IMR-90 (cell line): ENCODE data around the gene CLCN4. TPM values are rescaled to one million over a fixed set of nuclear protein-coding genes. Genes with fewer than 3 reads are reported as not detected.

Experiments
- ATAC-seq: fragments of 200-7000 bp; cut with Tn5 transposase; 2 replicates; pipeline ENCODE4 v1.9.1; 2020; ENCODE audit warnings: low read depth, mild to moderate bottlenecking, moderate library complexity
- BruUV-seq: library from RNA; stranded (reverse); fragments of 400-500 nt; replicated peaks from 2 replicates; lab custom pipeline; 2021; lab: Mats Ljungman, UMichigan
- CTCF ChIA-PET: fragments of 300-600 bp; formaldehyde crosslinking; extraction: SDS; loops from one replicate; lab custom pipeline; 2021; ENCODE audit warnings: antibody characterized with exemption; lab: Yijun Ruan, JAX
- POLR2A ChIA-PET: fragments of 300-600 bp; sonication (Branson Sonifier 250); formaldehyde crosslinking; loops from one replicate; lab custom pipeline; 2022; ENCODE audit warnings: antibody characterized with exemption; ENCODE audit not compliant: unreplicated experiment; lab: Charles Lee
- DNase-seq: peaks from one replicate; pipeline ENCODE4 v3.0.0; 2013
- H2AFZ ChIP-seq: replicated peaks from 2 replicates; pipeline ENCODE3; 2013; ENCODE audit warnings: low read length, mild to moderate bottlenecking; ENCODE audit not compliant: poor library complexity
- H2AK5ac ChIP-seq: 2 replicates; pipeline ENCODE4 v1.6.1; 2013; ENCODE audit warnings: low read depth, low read length, inconsistent platforms
- H2AK9ac ChIP-seq: replicated peaks from 2 replicates; pipeline ENCODE3; 2013; ENCODE audit warnings: mild to moderate bottlenecking, low read depth, low read length, moderate library complexity; ENCODE audit not compliant: poor library complexity
- H2BK120ac ChIP-seq: 2 replicates; pipeline ENCODE4 v1.6.1; 2013; ENCODE audit warnings: low read depth, low read length, inconsistent platforms
- H2BK15ac ChIP-seq: 3 replicates; pipeline ENCODE4 v1.6.1; 2013; ENCODE audit warnings: low read depth, low read length, inconsistent platforms
- H2BK20ac ChIP-seq: 2 replicates; pipeline ENCODE4 v1.6.1; 2013; ENCODE audit warnings: low read depth, mild to moderate bottlenecking, inconsistent platforms, low read length, moderate library complexity
- H2BK5ac ChIP-seq: 2 replicates; pipeline ENCODE4 v1.6.1; 2013; ENCODE audit warnings: mild to moderate bottlenecking, low read depth, low read length, inconsistent platforms; ENCODE audit not compliant: poor library complexity, severe bottlenecking
- H3K14ac ChIP-seq: replicated peaks from 2 replicates; pipeline ENCODE4 v1.6.1; 2013; ENCODE audit warnings: low read depth, low read length, inconsistent platforms
- H3K18ac ChIP-seq: 2 replicates; pipeline ENCODE4 v1.6.1; 2013; ENCODE audit warnings: low read depth, low read length, control low read depth
- H3K23ac ChIP-seq: 2 replicates; pipeline ENCODE4 v1.6.1; 2013; ENCODE audit warnings: low read depth, low read length, inconsistent platforms
- H3K27ac ChIP-seq: 2 replicates; pipeline ENCODE4 v1.5.1; 2013; ENCODE audit warnings: mild to moderate bottlenecking, control low read depth, low read length; ENCODE audit not compliant: insufficient read depth
- H3K27me3 ChIP-seq: 2 replicates; pipeline ENCODE4 v1.6.1; 2013; ENCODE audit warnings: low read length; ENCODE audit not compliant: control insufficient read depth, insufficient read depth
- H3K36me3 ChIP-seq: 2 replicates; pipeline ENCODE4 v1.6.1; 2013; ENCODE audit warnings: low read length, mixed read lengths; ENCODE audit not compliant: control insufficient read depth, insufficient read depth
- H3K4ac ChIP-seq: 2 replicates; pipeline ENCODE4 v1.6.1; 2013; ENCODE audit warnings: low read depth, low read length, inconsistent platforms
- H3K4me1 ChIP-seq: 2 replicates; pipeline ENCODE4 v1.6.1; 2013; ENCODE audit warnings: low read length, mixed read lengths; ENCODE audit not compliant: control insufficient read depth, insufficient read depth
- H3K4me2 ChIP-seq: 2 replicates; pipeline ENCODE4 v1.6.1; 2013; ENCODE audit warnings: low read depth, mild to moderate bottlenecking, control low read depth, low read length, moderate library complexity
- H3K4me3 ChIP-seq: 2 replicates; pipeline ENCODE4 v1.5.1; 2013; ENCODE audit warnings: low read depth, mild to moderate bottlenecking, control low read depth, low read length, moderate library complexity; ENCODE audit not compliant: insufficient read depth
- H3K56ac ChIP-seq: 2 replicates; pipeline ENCODE4 v1.6.1; 2013; ENCODE audit warnings: low read length, inconsistent platforms; ENCODE audit not compliant: insufficient read depth; ENCODE audit errors: extremely low read depth
- H3K79me1 ChIP-seq, 2 experiments: 2 replicates each; pipeline ENCODE4 v1.6.1; 2013; ENCODE audit warnings: low read length in 2 of 2, inconsistent platforms in 1 of 2, low read depth in 1 of 2
- H3K9ac ChIP-seq: 2 replicates; pipeline ENCODE4 v1.6.1; 2013; ENCODE audit warnings: low read depth, low read length, control low read depth
- H3K9me1 ChIP-seq: 2 replicates; pipeline ENCODE4 v1.6.1; 2013; ENCODE audit warnings: low read length, inconsistent platforms; ENCODE audit not compliant: insufficient read depth
- H3K9me3 ChIP-seq: 2 replicates; pipeline ENCODE4 v1.6.1; 2013; ENCODE audit warnings: low read length; ENCODE audit not compliant: control insufficient read depth, insufficient read depth
- H4K20me1 ChIP-seq: 2 replicates; pipeline ENCODE4 v1.6.1; 2013; ENCODE audit warnings: low read length, inconsistent platforms; ENCODE audit not compliant: insufficient read depth
- H4K5ac ChIP-seq: 2 replicates; pipeline ENCODE4 v1.6.1; 2013; ENCODE audit warnings: mild to moderate bottlenecking, low read depth, low read length, control low read depth
- H4K8ac ChIP-seq, 2 experiments: 2 replicates each; pipeline ENCODE4 v1.6.1; 2013; ENCODE audit warnings: low read depth in 2 of 2, low read length in 2 of 2, control low read depth in 1 of 2, inconsistent platforms in 1 of 2
- H4K91ac ChIP-seq: 2 replicates; pipeline ENCODE4 v1.6.1; 2013; ENCODE audit warnings: low read depth, low read length, inconsistent platforms; ENCODE audit not compliant: insufficient read depth
- MAFK ChIP-seq: IDR thresholded peaks from 2 replicates; pipeline ENCODE4 v1.6.1; 2012; ENCODE audit warnings: low read depth, low read length, improper control_type of control experiment
- POLR2A ChIP-seq: IDR thresholded peaks from 2 replicates; pipeline ENCODE4 v1.6.1; 2012; ENCODE audit warnings: mild to moderate bottlenecking, low read depth, low read length
- RFX5 ChIP-seq: IDR thresholded peaks from 2 replicates; pipeline ENCODE4 v1.8.0; 2012; ENCODE audit warnings: low read depth, mild to moderate bottlenecking, low read length, moderate library complexity
- SMC3 ChIP-seq: fragments of 150-350 bp; IDR thresholded peaks from 2 replicates; pipeline ENCODE4 v1.6.1; 2016; ENCODE audit warnings: low read depth, mild to moderate bottlenecking, antibody characterized with exemption, low read length, moderate library complexity
- WGBS, 2 experiments: methylation state at CpG; one replicate each; pipeline versions ENCODE4 v1.1.5 to v1.1.7; 2013; ENCODE audit warnings: missing lambda C conversion rate in 2 of 2; ENCODE audit not compliant: insufficient read length in 1 of 2; ENCODE audit errors: extremely low coverage in 2 of 2; 5-methylcytosine and 5-hydroxymethylcytosine counted together
- dilution Hi-C: fragments of 300-500 bp; cut with HindIII; formaldehyde crosslinking; loops from one replicate; pipeline ENCODE4 v1.14.3; 2018; ENCODE audit warnings: low sequenced_read_pairs; ENCODE audit not compliant: unreplicated experiment
- in situ Hi-C: fragments of 300-500 bp; cut with MboI; formaldehyde crosslinking; loops from 3 replicates; pipeline ENCODE4 v1.14.3; 2019; ENCODE audit warnings: low sequenced_read_pairs, inconsistent platforms, mixed read lengths
- intact Hi-C: fragments of 100-400 bp; cut with micrococcal nuclease; formaldehyde crosslinking; loops from 2 replicates; pipeline ENCODE4 v1.10.0; 2022
- polyA plus RNA-seq, 3 experiments: library from polyadenylated mRNA; depleted of rRNA; stranded (reverse); fragments of >200 nt; gene quantifications; 2 replicates each; pipeline ENCODE4 v1.2.3, GENCODE V29; 2012; ENCODE audit warnings: low replicate concordance in 1 of 3
- total RNA-seq: library from RNA; depleted of rRNA; stranded (reverse); fragments of >200 nt; gene quantifications from 2 replicates; pipeline ENCODE4 v1.2.3, GENCODE V29; 2012

CLCN4 gene
- total and polyA plus RNA-seq, 2 of the 4 experiments (the other 2 are of a cell fraction), result 2.2 to 4.5 TPM

- no CpG with 5 or more reads among the region's 1 CpG for WGBS, 2 experiments
- DNase-seq (no peak), ATAC-seq (no peak)
- dilution Hi-C loops (no loop called here), in situ Hi-C loops (no loop called here), intact Hi-C loops (no loop called here)
- H4K8ac ChIP-seq, result no peak overlapping the region
- H2AFZ ChIP-seq, result no peak overlapping the region
- H3K27ac ChIP-seq, result no peak overlapping the region
- TF ChIP-seq MAFK (no peak), SMC3 (no peak), RFX5 (no peak), POLR2A (no peak)
- POLR2A ChIA-PET, result no interaction called here
- no peak overlapping the region for H2AK5ac ChIP-seq
- H4K5ac ChIP-seq, result no peak overlapping the region
- no peak overlapping the region for H2BK5ac ChIP-seq
- CTCF ChIA-PET, result no interaction called here
- H2BK120ac ChIP-seq, result no peak overlapping the region
- no peaks in the 10 kb centered on the region; the same call in 1 of the 2 replicates for H3K27me3 ChIP-seq
- no peak overlapping the region for H3K9ac ChIP-seq
- no peak overlapping the region for H4K91ac ChIP-seq
- H3K9me3 ChIP-seq, result no peaks in the 10 kb centered on the region
- no peaks in the 10 kb centered on the region for H3K79me1 ChIP-seq
- BruUV-seq, result no TSS peak
- H3K18ac ChIP-seq, result no peak overlapping the region
- no peak overlapping the region for H2BK15ac ChIP-seq
- no peak overlapping the region for H3K23ac ChIP-seq
- no peak overlapping the region for H3K56ac ChIP-seq
- H3K9me1 ChIP-seq, result no peaks in the 10 kb centered on the region
- H3K4me3 ChIP-seq, result no peak overlapping the region
- H4K20me1 ChIP-seq, result no peaks in the 10 kb centered on the region
- H3K14ac ChIP-seq, result no peak overlapping the region
- no peak overlapping the region for H3K4me2 ChIP-seq
- no peaks in the 10 kb centered on the region for H3K4me1 ChIP-seq
- no peak overlapping the region for H3K4ac ChIP-seq
- H3K36me3 ChIP-seq, result no peaks in the 10 kb centered on the region
- H2AK9ac ChIP-seq, result no peak overlapping the region
- H2BK20ac ChIP-seq, result no peak overlapping the region
Measured at GRCh38 chrX:10282490-10282889, 125.7 kb downstream of the CLCN4 start.
